GM18870 (cell line): ENCODE data around the gene FOXE1.

ENCODE experiments used
- ATAC-seq: cut with Tn5 transposase; IDR thresholded peaks from one replicate; pipeline ENCODE4 v1.9.1; 2021; ENCODE audit warnings: moderate library complexity; ENCODE audit not compliant: unreplicated experiment

Gene FOXE1

DNA sequence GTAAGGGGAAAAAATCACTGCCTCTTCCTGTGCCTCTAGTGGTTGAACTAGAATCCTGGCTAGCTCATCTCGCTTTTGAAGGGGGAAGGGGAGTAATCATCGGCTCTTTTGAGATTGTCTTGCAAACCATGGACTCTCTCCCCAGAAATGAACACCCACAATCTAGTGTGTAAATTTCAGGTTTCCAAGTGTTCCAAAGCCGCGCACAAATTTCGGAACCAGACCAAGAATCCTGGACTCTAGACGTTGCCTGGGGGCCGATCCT lies 4.9 kb upstream of the FOXE1 start:
- ATAC-seq, result no peak

- ATAC-seq, result no peak
Measured at GRCh38 chr9:97848480-97849237, 4.4 kb upstream of the FOXE1 start.

- ATAC-seq, result no peak
Measured at GRCh38 chr9:97849980-97850379, 3.0 kb upstream of the FOXE1 start.

DNA sequence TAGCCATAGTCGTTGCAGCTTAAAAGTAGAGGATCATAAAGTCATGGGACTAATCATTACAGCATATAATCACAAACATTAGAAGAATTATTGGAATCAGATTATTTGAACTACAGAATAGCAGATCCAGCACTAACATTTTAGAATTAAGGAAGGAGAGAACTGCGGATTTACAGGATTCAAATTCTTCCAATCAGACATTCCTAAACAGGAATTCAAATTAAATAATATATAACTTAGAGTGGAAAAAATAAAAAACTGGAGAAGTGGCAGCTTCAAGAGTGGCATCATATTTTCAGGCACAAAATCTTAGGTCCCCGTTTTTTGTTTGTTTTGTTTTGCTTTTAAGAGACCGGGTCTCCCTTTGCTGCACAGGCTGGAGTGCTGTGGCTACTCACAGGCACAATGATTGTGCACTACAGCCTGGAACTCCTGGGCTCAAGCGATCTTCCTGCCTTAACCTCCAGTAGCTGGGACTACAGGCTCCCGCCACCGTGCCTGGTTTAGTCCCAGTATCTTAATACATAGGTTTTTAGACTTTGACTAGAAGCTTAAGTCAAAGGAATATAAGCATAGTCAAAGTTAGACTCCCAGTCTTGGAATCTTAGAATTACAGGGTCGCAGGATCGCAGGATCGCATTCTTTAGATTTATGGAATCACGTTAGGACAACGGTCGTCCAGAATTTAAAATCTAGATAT lies 2.1 kb upstream of the FOXE1 start:
- ATAC-seq, result no peak

DNA sequence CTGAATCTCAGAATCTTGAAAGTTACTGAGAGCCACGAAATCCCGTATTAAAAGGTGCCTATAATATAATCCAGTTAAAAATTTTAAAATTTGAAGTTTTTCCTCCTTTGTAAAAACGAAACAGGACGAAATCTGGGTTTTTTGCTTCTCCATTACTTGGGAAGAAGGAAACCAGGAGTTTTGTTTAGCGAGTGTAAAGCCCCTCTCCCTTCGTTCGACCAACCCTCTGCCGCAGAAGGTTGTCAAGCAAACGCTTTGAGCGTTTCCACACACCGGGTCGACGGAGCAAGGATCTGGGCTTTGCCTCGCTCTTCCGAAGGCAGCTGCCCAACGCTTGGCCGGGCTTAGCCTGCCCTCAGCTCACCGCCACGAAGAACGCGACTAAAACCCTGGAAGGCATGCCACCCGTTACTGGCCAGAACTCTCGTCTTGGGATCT lies 1.6 kb upstream of the FOXE1 start:
- no peak for ATAC-seq

DNA sequence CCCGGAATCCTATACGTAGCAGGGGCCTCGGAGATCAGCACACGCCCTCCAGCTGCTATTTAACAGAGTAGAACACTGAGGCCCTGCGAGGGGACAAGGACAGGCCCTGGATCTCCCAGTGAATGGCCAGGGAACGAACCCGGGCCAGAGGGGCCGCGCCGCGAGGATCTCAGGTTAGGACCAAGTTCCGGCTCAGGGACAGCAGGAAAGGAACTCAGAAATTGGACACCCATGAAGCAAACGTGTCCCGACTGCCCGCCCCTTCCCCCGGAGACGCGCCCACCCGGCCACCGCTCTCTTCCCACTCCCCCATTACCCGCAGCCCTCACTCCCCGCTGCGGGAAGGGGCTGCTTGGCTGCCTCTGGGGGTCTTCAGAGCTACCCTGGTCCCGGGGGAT lies 1.0 kb upstream of the FOXE1 start:
- no peak for ATAC-seq

GRCh38 chr9:97852399-97853055 lies 499 bp upstream of the FOXE1 start:
- ATAC-seq, result no peak

DNA sequence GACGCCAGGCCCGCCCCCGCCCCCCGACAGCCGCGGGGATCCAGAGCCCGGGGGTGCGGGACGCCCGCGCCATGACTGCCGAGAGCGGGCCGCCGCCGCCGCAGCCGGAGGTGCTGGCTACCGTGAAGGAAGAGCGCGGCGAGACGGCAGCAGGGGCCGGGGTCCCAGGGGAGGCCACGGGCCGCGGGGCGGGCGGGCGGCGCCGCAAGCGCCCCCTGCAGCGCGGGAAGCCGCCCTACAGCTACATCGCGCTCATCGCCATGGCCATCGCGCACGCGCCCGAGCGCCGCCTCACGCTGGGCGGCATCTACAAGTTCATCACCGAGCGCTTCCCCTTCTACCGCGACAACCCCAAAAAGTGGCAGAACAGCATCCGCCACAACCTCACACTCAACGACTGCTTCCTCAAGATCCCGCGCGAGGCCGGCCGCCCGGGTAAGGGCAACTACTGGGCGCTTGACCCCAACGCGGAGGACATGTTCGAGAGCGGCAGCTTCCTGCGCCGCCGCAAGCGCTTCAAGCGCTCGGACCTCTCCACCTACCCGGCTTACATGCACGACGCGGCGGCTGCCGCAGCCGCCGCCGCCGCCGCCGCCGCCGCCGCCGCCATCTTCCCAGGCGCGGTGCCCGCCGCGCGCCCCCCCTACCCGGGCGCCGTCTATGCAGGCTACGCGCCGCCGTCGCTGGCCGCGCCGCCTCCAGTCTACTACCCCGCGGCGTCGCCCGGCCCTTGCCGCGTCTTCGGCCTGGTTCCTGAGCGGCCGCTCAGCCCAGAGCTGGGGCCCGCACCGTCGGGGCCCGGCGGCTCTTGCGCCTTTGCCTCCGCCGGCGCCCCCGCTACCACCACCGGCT lies 1.0 kb downstream of the FOXE1 start:
- no peak for ATAC-seq

GRCh38 chr9:97854696-97855485 lies 1.9 kb downstream of the FOXE1 start:
- ATAC-seq, result no peak

- ATAC-seq, result no peak
Measured at GRCh38 chr9:97855486-97855875, 2.5 kb downstream of the FOXE1 start.

DNA sequence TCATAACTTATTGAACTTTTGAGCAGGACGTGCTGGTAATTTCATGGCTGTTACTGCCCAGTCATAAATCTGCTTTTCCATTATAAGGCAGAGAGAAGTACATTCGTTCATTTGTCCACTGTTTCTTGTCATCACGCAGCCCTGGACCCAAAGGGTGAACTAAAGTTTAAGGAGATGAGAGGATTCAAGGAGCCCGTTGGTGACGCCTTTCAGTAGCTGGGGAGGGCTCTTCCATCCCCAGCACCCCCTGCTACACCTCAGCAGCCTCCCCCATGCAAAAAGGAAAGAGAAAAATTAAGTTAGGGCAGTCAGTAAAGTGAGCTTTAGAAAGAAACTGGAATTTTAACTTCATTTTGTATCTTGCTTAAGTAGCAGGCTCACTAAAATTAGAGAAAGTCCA lies 2.9 kb downstream of the FOXE1 start:
- no peak for ATAC-seq

DNA sequence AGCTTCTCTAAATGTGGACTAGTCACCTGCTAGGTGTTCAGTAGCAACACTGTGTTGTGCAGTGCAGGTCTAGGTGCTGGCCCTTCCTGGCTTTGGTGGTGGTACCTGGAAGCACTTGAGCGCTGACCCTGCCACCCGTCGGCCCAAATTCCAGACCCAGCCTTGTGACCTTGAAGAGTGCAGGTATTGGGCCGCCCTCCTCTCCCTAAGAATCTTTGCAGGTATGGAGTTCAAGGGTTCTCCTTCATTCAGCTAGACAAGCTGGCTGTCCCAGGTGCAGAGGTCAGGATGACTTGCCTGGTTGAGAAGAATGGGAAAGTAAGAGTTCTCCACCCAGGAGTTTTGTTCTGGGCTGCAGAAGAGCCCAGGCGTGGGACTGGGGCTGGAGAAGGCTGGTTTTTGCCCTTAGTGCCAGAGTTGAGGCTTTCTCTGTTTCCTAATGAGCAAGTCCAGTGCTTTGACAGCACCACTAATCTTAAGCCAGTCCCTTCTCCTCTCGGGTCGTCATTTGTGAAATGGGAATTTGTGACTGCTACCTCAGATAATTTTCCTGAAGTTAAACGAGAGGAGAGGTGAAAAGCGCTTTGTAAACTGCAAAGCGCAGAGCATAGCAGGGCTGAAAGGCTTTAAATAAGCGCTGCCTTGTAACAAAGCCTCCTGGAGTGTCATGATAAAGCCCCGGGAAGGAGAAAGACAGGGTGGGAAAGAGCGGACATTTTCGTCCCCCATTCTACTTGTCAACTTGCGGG lies 4.0 kb downstream of the FOXE1 start:
- ATAC-seq, result no peak

- no peak for ATAC-seq
Measured at GRCh38 chr9:97857606-97858392, 4.8 kb downstream of the FOXE1 start.

DNA sequence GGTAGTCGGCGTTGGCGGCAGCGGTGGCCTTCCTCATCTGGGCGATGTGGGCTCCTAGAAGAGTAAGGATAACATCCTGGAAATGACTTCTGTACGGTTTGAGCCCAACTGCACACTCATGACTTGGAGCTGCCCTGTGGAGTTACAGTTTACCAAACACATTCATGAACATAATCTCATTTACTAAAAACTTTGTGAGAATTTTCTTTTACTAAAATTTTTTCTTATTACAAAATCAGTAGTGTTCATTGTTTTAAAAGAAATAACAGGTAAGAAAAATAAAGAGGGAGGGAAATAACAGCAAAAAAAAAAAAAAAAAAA lies 5.3 kb downstream of the FOXE1 start:
- ATAC-seq, result no peak

DNA sequence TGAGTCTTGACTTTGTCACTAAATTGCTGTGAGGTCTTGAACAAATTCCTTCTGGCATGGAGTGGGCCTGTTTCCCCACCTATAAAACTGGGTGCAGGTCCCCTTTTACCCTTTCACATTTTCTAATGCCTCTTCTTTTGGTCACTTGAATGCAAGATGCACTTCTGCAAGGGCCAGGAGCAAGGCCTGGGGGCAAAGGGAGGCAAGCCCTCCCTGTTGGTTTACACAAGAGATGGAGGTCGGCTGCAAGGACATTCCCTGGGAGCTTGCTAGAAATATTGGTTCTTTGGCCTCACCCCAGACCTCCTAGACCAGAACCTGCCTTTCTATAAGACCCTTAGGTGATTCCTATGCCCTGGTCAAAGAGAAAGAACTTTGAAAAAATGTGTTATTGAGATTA lies 5.8 kb downstream of the FOXE1 start:
- ATAC-seq, result no peak

DNA sequence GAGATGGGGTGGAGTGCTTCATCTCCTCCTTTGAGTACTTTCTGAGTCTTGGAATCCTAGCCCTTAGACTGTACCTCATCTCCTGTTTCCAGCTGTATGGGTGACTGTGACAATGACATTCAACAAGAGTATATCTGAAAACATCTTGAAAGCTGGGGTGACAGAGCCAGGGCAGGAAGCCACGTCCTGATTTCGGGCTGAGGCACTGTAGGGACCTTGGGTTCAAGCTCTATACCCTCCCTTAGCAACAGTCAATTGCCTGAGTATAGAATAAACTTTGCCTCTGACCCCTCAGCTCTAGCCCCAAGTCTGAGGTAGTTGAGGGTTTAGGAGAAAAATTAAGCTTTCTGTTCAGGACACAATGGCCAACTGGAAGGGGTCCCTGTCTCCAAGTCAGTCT lies 6.3 kb downstream of the FOXE1 start:
- ATAC-seq, result no peak

- ATAC-seq, result no peak
Measured at GRCh38 chr9:97860451-97861147, 7.6 kb downstream of the FOXE1 start.

DNA sequence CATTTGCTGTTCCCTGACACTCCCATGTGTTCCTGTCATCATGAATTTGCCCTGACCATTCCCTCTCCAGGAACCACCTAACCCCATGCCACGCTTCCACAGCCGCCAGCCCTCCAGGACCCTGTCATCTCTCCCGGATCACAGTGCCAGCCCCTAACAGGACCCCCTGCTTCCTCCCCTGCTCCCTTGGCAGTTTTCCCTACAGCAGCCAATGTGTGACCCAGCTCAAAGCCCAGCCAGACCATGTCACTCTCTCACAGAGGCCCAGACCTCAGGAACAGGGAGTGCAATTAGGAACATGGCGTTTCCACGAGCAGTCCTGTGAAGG lies 8.1 kb downstream of the FOXE1 start:
- ATAC-seq, result no peak

DNA sequence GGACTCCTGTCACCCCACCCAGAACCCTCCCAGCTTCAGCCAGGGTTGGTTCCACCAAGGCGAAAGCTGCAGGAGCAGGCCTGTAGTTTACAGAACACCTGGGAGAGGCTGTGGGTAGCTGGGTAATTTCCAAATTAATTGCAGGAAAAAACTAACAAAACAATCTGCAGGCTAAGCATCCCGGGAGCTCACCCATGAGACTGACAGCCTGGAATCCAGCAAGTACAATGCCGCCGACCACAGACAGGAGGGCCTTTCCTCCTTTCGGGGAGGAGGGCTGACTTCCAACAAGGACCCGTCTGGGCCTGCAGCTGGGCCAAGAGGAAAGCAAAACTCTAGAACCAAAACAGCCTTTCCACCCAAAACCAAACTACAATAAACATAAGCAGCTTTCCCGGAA lies 10.3 kb downstream of the FOXE1 start:
- no peak for ATAC-seq
